Liver (tissue), 9 donors: ENCODE measurements around the gene COL23A1. TPM values are rescaled to one million over a fixed set of nuclear protein-coding genes. Genes with fewer than 3 reads are reported as not detected.
A peak's percentile ranks its signal among the peaks of the same experiment; 100 is the strongest.

Experiments used
- DNase-seq: peaks from one replicate; pipeline ENCODE4 v3.0.0-alpha.2; 2017; ENCODE audit warnings: low spot score
- H3K27ac ChIP-seq, 2 donors: one replicate each; pipeline ENCODE4 v1.7.0; 2013; ENCODE audit warnings: inconsistent platforms in 2 of 2, low read length in 2 of 2, control low read depth in 1 of 2, low read depth in 1 of 2, mild to moderate bottlenecking in 1 of 2
- H3K27me3 ChIP-seq, 4 donors: one replicate each; pipeline versions ENCODE4 v1.6.1 to v1.7.0; 2013; ENCODE audit warnings: low read length in 3 of 4, inconsistent platforms in 1 of 4, mild to moderate bottlenecking in 1 of 4, moderate library complexity in 1 of 4; ENCODE audit not compliant: control insufficient read depth in 4 of 4, insufficient read depth in 4 of 4
- H3K36me3 ChIP-seq, 4 donors: one replicate each; pipeline versions ENCODE4 v1.6.1 to v1.7.0; 2013; ENCODE audit warnings: low read length in 3 of 4, mild to moderate bottlenecking in 3 of 4, low read depth in 1 of 4, moderate library complexity in 1 of 4; ENCODE audit not compliant: control insufficient read depth in 4 of 4, insufficient read depth in 3 of 4
- H3K4me1 ChIP-seq, 4 donors: one replicate each; pipeline versions ENCODE4 v1.6.1 to v1.7.0; 2013; ENCODE audit warnings: low read length in 3 of 4, mild to moderate bottlenecking in 3 of 4, moderate library complexity in 1 of 4; ENCODE audit not compliant: control insufficient read depth in 4 of 4, insufficient read depth in 4 of 4
- H3K4me3 ChIP-seq, 3 donors: one replicate each; pipeline versions ENCODE4 v1.6.1 to v1.7.0; 2013; ENCODE audit warnings: low read length in 3 of 3, control low read depth in 1 of 3, low read depth in 1 of 3, mild to moderate bottlenecking in 1 of 3
- H3K9ac ChIP-seq, 2 donors: one replicate each; pipeline ENCODE4 v1.7.0; 2013; ENCODE audit warnings: low read length in 2 of 2, mild to moderate bottlenecking in 2 of 2, moderate library complexity in 2 of 2, control low read depth in 1 of 2, low read depth in 1 of 2
- H3K9me3 ChIP-seq, 4 donors: one replicate each; pipeline versions ENCODE4 v1.6.1 to v1.7.0; 2013; ENCODE audit warnings: low read length in 3 of 4; ENCODE audit not compliant: control insufficient read depth in 4 of 4
- EGR1 ChIP-seq, 2 donors: IDR thresholded peaks; 2 replicates each; pipeline ENCODE4 v1.6.1; 2016 to 2018; ENCODE audit warnings: antibody characterized with exemption in 2 of 2, low read depth in 2 of 2
- FOXA1 ChIP-seq: IDR thresholded peaks from 2 replicates; pipeline ENCODE4 v1.6.1; 2016; ENCODE audit warnings: antibody characterized with exemption
- FOXA2 ChIP-seq: IDR thresholded peaks from 2 replicates; pipeline ENCODE4 v1.6.1; 2016; ENCODE audit warnings: antibody characterized with exemption
- HNF4A ChIP-seq, 2 donors: conservative IDR thresholded peaks; 2 replicates each; pipeline ENCODE4 v1.6.1; 2016; ENCODE audit warnings: antibody characterized with exemption in 2 of 2, mild to moderate bottlenecking in 2 of 2
- HNF4G ChIP-seq: IDR thresholded peaks from 2 replicates; pipeline ENCODE4 v1.6.1; 2016; ENCODE audit warnings: antibody characterized with exemption
- JUND ChIP-seq, 2 donors: IDR thresholded peaks; 2 replicates each; pipeline ENCODE4 v1.6.1; 2016; ENCODE audit warnings: antibody characterized with exemption in 2 of 2
- NR2F2 ChIP-seq: IDR thresholded peaks from 2 replicates; pipeline ENCODE4 v1.6.1; 2016; ENCODE audit warnings: antibody characterized with exemption
- RAD21 ChIP-seq, 2 donors: IDR thresholded peaks; 2 replicates each; pipeline ENCODE4 v1.6.1; 2016; ENCODE audit warnings: antibody characterized with exemption in 2 of 2, mild to moderate bottlenecking in 2 of 2
- REST ChIP-seq: IDR thresholded peaks from 2 replicates; pipeline ENCODE4 v1.6.1; 2016; ENCODE audit warnings: antibody characterized with exemption, mild to moderate bottlenecking
- RXRA ChIP-seq, 2 donors: IDR thresholded peaks; 2 replicates each; pipeline ENCODE4 v1.6.1; 2017 to 2018; ENCODE audit warnings: antibody characterized with exemption in 2 of 2, mild to moderate bottlenecking in 1 of 2
- SP1 ChIP-seq: IDR thresholded peaks from 2 replicates; pipeline ENCODE4 v1.6.1; 2018; ENCODE audit warnings: antibody characterized with exemption, mild to moderate bottlenecking
- TAF1 ChIP-seq: conservative IDR thresholded peaks from 2 replicates; pipeline ENCODE4 v1.6.1; 2016; ENCODE audit warnings: antibody characterized with exemption, mild to moderate bottlenecking
- YY1 ChIP-seq: IDR thresholded peaks from 2 replicates; pipeline ENCODE4 v1.6.1; 2016; ENCODE audit warnings: antibody characterized with exemption, mild to moderate bottlenecking
- ZBTB33 ChIP-seq: IDR thresholded peaks from 2 replicates; pipeline ENCODE4 v1.6.1; 2016; ENCODE audit warnings: antibody characterized with exemption
- WGBS: extraction: QIAGEN DNeasy Blood & Tissue Kit; methylation state at CpG from one replicate; pipeline ENCODE4 v1.1.7; 2013; 5-methylcytosine and 5-hydroxymethylcytosine counted together
- polyA plus RNA-seq, 2 donors: library from polyadenylated mRNA; stranded (reverse) in 1 of 2; unstranded in 1 of 2; fragments of 200-250 nt in 1 of 2; fragments of >200 nt in 1 of 2; fragmentation: Nextera tagmentation in 1 of 2; extraction: Ambion mirVana in 1 of 2; gene quantifications; one replicate each; pipeline versions ENCODE4 v1.2.1 to v1.2.3, GENCODE V29; 2013 to 2015
- total RNA-seq, 2 donors: library from RNA; depleted of rRNA; stranded (reverse); fragments of >200 nt; gene quantifications; one replicate each; pipeline ENCODE4 v1.2.3, GENCODE V29; 2014
- TF ChIP-seq, protein P1 (sequence below): fragments of 150-350 bp; IDR thresholded peaks from 2 replicates; pipeline ENCODE4 v1.5.1; 2017; ENCODE audit warnings: improper control_type of control experiment, low read depth, low read length; ENCODE audit not compliant: missing input control
- donor health status: healthy.
- donor health status: healthy.
- donor health status: healthy.
- donor health status: healthy.
- donor health status: healthy.

The COL23A1 gene
- total and polyA plus RNA-seq, 4 donors: 0.08 to 1.4 (median 0.27) TPM

- TF ChIP-seq TAF1 (no peak), NR2F2 (no peak), FOXA1 (no peak), HNF4G (no peak)
Observed at GRCh38 chr5:178236679-178237078, 353.5 kb downstream of the COL23A1 start (continued).

DNA sequence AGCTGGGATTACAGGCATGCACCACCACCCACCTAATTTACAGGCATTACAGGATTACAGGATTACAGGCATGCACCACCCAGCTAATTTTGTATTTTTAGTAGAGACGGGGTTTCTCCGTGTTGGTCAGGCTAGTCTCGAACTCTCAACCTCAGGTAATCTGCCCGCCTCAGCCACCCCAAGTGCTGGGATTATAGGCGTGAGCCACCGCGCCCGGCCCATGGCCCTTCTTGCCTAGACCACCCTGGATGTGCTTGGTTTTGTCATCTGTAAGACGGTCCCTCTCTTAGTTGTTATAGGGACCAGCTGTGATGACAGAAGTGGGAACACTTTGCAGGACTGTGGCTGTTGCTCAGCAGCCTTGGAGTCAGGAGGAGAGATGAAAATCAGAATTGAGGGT, 354.1 kb downstream of the COL23A1 start:
- DNase-seq: no peak
- peak overlapping the region; percentile 15 to 66 for H3K27ac ChIP-seq
- 93% methylated on average over 9 of the region's 9 CpGs for WGBS

More for the DNA sequence above, 354.1 kb downstream of the COL23A1 start:
- Histone ChIP-seq H3K9ac (peak overlapping the region in 1 of 2 donors; percentile 2), H3K27me3 (no peaks in the 10 kb centered on the region), H3K4me3 (no peak overlapping the region), H3K36me3 (no peaks in the 10 kb centered on the region), H3K9me3 (no peaks in the 10 kb centered on the region), H3K4me1 (peaks cover 30 to 63% (median 39%) of the 10 kb centered on the region in 4 donors)
- TF ChIP-seq REST: no peak
- TF ChIP-seq, protein P1, sequence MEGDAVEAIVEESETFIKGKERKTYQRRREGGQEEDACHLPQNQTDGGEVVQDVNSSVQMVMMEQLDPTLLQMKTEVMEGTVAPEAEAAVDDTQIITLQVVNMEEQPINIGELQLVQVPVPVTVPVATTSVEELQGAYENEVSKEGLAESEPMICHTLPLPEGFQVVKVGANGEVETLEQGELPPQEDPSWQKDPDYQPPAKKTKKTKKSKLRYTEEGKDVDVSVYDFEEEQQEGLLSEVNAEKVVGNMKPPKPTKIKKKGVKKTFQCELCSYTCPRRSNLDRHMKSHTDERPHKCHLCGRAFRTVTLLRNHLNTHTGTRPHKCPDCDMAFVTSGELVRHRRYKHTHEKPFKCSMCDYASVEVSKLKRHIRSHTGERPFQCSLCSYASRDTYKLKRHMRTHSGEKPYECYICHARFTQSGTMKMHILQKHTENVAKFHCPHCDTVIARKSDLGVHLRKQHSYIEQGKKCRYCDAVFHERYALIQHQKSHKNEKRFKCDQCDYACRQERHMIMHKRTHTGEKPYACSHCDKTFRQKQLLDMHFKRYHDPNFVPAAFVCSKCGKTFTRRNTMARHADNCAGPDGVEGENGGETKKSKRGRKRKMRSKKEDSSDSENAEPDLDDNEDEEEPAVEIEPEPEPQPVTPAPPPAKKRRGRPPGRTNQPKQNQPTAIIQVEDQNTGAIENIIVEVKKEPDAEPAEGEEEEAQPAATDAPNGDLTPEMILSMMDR: no peak
- TF ChIP-seq FOXA1: no peak
- TF ChIP-seq HNF4A (conservative IDR thresholded peaks at IDR 0.05): no peak
- TF ChIP-seq FOXA2: no peak
- no peak for TF ChIP-seq RAD21 (IDR thresholded peaks at IDR 0.05)
- no peak for TF ChIP-seq SP1
- no peak for TF ChIP-seq ZBTB33
- TF ChIP-seq JUND (IDR thresholded peaks at IDR 0.05): no peak
- TF ChIP-seq YY1: no peak
- no peak for TF ChIP-seq TAF1
- TF ChIP-seq RXRA (IDR thresholded peaks at IDR 0.05): no peak
- TF ChIP-seq EGR1 (IDR thresholded peaks at IDR 0.05; ENCODE audit: low read depth in 2 of 2): no peak
